AG08395 (cell line): ENCODE measurements around the gene RASA3.
"Not testable (repeated sequence)": the region's sequence is repeated elsewhere in the genome, so short reads cannot be mapped to it uniquely, and the experiment has no call there.

ENCODE experiments used
- DNase-seq: peaks from one replicate; pipeline ENCODE4 v3.0.0; 2012; ENCODE audit warnings: mixed read lengths, low spot score

RASA3 gene, protein sequence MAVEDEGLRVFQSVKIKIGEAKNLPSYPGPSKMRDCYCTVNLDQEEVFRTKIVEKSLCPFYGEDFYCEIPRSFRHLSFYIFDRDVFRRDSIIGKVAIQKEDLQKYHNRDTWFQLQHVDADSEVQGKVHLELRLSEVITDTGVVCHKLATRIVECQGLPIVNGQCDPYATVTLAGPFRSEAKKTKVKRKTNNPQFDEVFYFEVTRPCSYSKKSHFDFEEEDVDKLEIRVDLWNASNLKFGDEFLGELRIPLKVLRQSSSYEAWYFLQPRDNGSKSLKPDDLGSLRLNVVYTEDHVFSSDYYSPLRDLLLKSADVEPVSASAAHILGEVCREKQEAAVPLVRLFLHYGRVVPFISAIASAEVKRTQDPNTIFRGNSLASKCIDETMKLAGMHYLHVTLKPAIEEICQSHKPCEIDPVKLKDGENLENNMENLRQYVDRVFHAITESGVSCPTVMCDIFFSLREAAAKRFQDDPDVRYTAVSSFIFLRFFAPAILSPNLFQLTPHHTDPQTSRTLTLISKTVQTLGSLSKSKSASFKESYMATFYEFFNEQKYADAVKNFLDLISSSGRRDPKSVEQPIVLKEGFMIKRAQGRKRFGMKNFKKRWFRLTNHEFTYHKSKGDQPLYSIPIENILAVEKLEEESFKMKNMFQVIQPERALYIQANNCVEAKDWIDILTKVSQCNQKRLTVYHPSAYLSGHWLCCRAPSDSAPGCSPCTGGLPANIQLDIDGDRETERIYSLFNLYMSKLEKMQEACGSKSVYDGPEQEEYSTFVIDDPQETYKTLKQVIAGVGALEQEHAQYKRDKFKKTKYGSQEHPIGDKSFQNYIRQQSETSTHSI

GRCh38 chr13:114132419-114133121 lies at the start of gene RASA3:
RASA3 (minus strand) TSS chr13:114132623; CDS start chr13:114132489, 134 bp downstream.
- DNase-seq, result peak; percentile 94

DNA sequence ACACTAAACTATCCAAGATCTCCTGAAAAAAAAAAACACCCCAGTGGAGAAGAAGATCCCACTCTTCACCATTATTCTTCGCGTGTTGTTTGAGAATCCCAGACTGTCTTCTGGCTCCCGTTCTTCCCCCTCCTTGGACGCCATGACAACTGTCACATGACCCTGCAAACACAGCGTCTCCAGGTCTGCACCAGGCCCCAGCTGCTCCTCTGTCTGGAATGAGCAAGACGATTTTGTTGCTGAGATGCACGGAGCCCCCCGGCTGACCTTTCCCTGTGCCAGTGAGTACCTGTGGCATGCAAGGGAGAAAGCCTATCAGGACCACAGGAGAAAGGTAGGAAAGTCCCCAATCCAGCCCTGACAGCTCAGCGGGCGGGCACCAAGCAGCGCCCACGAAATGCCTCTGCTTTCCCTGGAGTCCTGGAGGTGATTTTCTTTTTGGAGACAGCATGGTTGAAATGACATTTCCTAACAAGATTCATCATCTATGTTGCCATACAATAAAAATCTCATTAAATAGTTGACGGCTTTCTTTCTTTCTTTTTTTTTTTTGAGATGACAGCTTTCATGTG lies 46.8 kb upstream of the RASA3 start, which contains the start of gene CFAP97D2:
Gene CFAP97D2 (plus strand): TSS at position 171 of the 572 bp plus-strand sequence. CDS start 74 bp downstream, at position 245.
- no peak for DNase-seq

DNA sequence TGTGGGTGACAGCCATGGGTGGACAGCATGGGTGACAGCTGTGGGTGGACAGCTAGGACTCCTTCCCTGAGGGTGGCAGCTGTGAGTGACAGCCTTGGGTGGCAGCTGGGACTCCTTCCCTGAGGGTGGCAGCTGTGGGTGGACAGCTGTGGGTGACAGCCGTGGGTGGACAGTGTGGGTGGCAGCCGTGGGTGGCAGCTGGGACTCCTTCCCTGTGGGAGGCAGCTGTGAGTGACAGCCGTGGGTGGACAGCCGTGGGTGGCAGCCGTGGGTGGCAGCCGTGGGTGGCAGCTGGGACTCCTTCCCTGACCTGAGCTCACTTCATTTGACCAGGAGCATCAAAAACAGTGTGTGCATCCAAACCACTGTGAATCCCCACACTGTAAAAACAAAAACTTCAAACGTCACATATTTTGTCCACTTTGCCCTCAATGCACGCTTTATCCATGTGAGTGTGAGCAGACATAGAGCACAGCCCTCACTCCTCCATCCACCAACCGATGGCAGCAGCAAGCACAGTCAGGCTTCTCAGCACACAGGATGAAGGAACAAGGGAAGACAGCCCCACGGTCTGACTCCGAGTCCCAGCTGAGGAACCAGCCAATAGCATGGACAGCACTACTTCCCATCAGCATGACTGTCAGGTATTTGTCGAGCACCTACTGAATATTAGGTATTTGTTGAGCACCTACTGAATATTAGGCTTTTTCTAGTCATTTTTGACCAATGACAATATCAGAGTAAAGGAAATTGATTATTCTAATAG lies 45.0 kb upstream of the RASA3 start:
- no peak for DNase-seq

GRCh38 chr13:114176359-114176902 lies 44.0 kb upstream of the RASA3 start:
- not testable (repeated sequence) for DNase-seq

GRCh38 chr13:114174529-114174961 lies 42.1 kb upstream of the RASA3 start:
- no peak for DNase-seq

DNA sequence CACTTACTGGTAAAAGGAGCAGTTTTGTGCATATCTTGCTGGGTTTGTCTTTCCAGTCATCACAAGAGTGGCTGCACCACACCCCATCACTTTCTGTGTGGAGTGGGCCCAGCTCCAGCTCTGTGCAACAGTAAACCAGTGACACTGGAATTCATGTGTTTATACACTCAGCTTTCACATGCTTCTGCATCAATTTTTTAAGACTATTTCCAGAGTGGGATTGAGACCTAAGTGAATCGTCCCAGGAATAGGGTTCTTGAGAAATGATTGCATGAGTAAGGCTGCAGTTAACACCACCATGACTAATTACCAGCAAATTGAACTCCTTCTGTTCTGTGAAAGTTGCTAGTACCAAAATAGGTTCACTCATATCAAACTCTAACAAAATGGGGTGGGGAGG lies 41.3 kb upstream of the RASA3 start:
- no peak for DNase-seq

DNA sequence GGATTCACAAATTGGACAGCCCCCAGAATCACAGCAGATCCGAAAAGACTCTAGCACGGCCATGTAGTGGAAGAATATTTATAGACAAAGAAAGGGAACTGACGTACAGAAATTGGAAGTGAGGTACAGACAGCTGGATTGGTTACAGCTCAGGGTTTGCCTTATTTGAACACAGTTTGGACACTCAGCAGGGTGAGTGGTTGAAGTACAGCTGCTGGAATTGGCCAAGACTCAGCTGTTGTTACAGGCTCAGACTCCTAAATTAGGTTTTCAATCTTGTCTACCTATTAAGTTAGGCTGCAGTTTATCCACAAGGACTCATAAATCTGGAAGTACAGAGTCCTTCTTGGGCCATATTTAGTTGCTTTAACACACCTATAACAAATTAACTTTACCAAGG lies 40.8 kb upstream of the RASA3 start:
- DNase-seq, result no peak

GRCh38 chr13:114167885-114168284 lies 35.5 kb upstream of the RASA3 start:
- DNase-seq, result no peak

DNA sequence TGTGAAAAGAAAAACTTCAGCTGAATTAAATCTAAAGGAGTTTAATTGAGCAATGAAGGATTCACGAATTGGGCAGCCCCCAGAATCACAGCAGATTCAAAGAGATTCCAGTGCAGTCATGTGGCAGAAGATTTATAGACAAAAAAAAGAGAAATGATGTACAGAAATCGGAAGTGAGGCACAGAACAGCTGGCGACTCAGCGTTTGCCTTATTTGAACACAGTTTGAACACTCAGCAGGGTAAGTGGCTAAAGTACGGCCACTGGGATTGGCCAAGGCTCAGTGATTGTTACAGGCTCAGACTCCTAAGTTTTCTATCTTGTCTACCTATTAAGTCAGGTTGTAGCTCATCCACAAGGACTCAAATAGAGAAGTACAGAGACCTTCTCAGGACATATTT lies 35.0 kb upstream of the RASA3 start:
- no peak for DNase-seq

DNA sequence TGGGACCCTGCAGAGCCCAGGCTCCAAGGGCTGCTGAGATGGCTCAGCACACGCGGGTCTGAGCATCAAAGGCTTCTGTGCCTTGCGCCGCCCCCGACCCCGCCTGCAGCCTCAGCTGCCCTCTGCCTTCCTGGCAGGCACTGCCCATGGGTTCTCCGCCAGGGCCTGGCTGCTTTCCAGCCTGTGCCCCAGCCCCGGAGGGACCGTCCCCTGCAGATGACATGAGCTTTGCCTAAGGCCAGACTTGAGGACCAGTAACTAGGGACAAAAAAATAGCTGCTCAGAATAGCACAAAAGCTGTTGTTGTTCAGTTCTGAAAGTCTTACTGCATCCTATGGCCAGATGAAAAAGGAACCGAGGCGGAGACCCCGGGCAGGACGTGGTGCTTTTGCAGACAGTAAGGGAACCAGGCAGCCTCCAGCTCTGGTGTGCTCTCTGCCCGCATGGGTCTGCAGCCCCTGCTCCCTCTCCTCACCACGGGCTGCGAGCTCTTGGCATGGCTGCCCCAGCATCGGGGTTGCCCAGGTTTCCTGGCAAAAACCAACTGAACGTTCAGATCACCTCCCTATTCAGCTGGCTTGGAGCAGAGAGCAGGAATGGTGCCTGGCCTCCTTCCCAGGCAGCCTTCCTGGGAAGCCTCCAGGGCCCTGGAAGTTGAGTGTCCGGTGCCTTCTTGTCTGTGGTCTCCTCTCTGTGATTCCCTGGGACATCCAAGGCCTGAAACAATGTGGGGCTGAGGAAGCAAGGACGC lies 34.1 kb upstream of the RASA3 start:
- DNase-seq, result no peak

GRCh38 chr13:114164681-114165429 lies 32.4 kb upstream of the RASA3 start:
- no peak for DNase-seq

GRCh38 chr13:114164053-114164452 lies 31.6 kb upstream of the RASA3 start:
- DNase-seq, result no peak

DNA sequence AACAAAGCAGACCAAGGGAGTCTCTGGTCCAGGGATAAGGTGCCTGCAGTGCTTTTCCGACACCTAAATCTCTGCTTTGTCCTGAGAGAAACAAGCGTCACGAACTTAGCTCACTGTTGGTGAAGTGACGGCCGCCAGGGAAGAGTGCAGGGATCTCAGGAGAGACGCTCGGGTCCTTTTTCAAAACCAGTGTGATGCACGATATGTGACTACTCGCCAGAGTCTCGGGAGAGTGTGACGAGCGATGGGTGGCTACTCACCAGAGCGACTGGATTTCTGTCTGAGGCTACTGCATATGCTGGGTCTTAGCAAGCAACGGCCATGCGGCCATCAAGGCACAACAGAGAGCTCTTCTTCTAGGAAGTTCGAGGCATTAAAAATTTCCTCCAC lies 30.1 kb upstream of the RASA3 start:
- no peak for DNase-seq

- peak; percentile 59 for DNase-seq
Observed at GRCh38 chr13:114161644-114162532, 29.5 kb upstream of the RASA3 start.

GRCh38 chr13:114161028-114161556 lies 28.7 kb upstream of the RASA3 start:
- no peak for DNase-seq

DNA sequence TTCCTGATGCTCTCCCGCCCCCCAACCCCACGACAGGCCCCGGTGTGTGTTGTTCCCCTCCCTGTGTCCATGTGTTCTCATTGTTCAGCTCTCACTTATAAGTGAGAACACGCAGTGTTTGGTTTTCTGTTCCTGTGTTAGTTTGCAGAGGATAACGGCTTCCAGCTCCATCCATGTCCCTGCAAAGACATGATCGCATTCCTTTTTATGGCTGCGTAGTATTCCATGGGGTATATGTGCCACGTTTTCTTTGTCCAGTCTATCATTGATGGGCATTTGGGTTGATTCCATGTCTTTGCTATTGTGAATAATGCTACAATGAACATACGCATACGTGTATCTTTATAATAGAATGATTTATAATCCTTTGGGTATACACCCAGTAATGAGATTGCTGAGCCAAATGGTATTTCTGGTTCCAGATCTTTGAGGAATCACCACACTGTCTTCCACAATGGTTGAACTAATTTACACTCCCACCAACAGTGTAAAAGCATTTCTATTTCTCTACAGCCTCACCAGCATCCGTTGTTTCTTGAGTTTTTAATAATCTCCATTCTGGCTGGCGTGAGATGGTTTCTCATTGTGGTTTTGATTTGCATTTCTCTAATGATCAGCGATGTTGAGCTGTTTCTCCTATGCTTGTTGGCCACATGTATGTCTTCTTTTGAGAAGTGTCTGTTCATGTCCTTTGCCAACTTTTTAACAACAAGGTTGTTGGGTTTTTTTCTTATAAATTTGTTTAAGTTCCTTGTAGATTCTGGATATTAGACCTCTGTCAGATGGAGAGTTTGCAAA lies 26.6 kb upstream of the RASA3 start:
- not testable (repeated sequence) for DNase-seq

- no peak for DNase-seq
Observed at GRCh38 chr13:114157869-114158495, 25.6 kb upstream of the RASA3 start.
